H1 (cell line): ENCODE results near the gene TRIM15. TPM values are rescaled to one million over a fixed set of nuclear protein-coding genes. Genes with fewer than 3 reads are reported as not detected.

Experiments used
- CTCF ChIA-PET: fragments of 300-600 bp; sonication (Branson Sonifier 250); formaldehyde crosslinking; loops from one replicate; lab custom pipeline; 2021; ENCODE audit not compliant: partially characterized antibody; lab: Charles Lee
- POLR2A ChIA-PET: fragments of 300-600 bp; sonication (Branson Sonifier 250); formaldehyde crosslinking; loops from one replicate; lab custom pipeline; 2021; ENCODE audit warnings: inconsistent platforms; ENCODE audit not compliant: partially characterized antibody; lab: Charles Lee
- DNase-seq, 2 experiments: peaks; one replicate each; pipeline versions ENCODE4 v3.0.0 to v3.0.0-alpha.2; 2010 to 2022; ENCODE audit warnings: low spot score in 2 of 2, low read depth in 1 of 2, mixed read lengths in 1 of 2
- FAIRE-seq: peaks from 2 replicates; lab custom pipeline; 2011; peaks lifted over from hg19 to GRCh38; lab: Jason Lieb, UNC
- H2AFZ ChIP-seq: 2 replicates; pipeline ENCODE4 v1.8.1; 2012; ENCODE audit warnings: low read length, inconsistent platforms
- H2AK5ac ChIP-seq: 2 replicates; pipeline ENCODE4 v1.6.1; 2013; ENCODE audit warnings: low read depth, low read length
- H2BK120ac ChIP-seq: replicated peaks from 2 replicates; pipeline ENCODE3; 2013; ENCODE audit warnings: low read depth, low read length, inconsistent platforms
- H2BK12ac ChIP-seq: 2 replicates; pipeline ENCODE4 v1.6.1; 2013; ENCODE audit warnings: low read depth, low read length
- H2BK15ac ChIP-seq: 2 replicates; pipeline ENCODE4 v1.6.1; 2013; ENCODE audit warnings: low read length
- H2BK20ac ChIP-seq: 2 replicates; pipeline ENCODE4 v1.6.1; 2013; ENCODE audit warnings: low read length
- H2BK5ac ChIP-seq: 2 replicates; pipeline ENCODE4 v1.6.1; 2013; ENCODE audit warnings: low read depth, low read length
- H3K14ac ChIP-seq: 2 replicates; pipeline ENCODE4 v1.6.1; 2013; ENCODE audit warnings: inconsistent platforms; ENCODE audit not compliant: insufficient read length
- H3K18ac ChIP-seq: 2 replicates; pipeline ENCODE4 v1.6.1; 2013; ENCODE audit warnings: low read length; ENCODE audit errors: extremely low read depth
- H3K23ac ChIP-seq: 2 replicates; pipeline ENCODE4 v1.6.1; 2013; ENCODE audit warnings: inconsistent platforms; ENCODE audit not compliant: insufficient read length
- H3K23me2 ChIP-seq: 2 replicates; pipeline ENCODE4 v1.6.1; 2013; ENCODE audit warnings: low read depth, low read length
- H3K27ac ChIP-seq: 2 replicates; pipeline ENCODE4 v1.6.1; 2011; ENCODE audit warnings: low read depth, low read length, inconsistent platforms
- H3K27me3 ChIP-seq, 4 experiments: replicated peaks in 1 of 4; 1 replicate in 1 of 4; 2 replicates in 3 of 4; pipeline versions ENCODE4 v1.6.1 to v1.8.1; 2011 to 2013; ENCODE audit warnings: low read length in 3 of 4, mild to moderate bottlenecking in 3 of 4, inconsistent platforms in 2 of 4, mixed read lengths in 2 of 4, moderate library complexity in 1 of 4; ENCODE audit not compliant: control insufficient read depth in 3 of 4, insufficient read depth in 3 of 4; ENCODE audit errors: extremely low read depth in 1 of 4
- H3K36me3 ChIP-seq, 4 experiments: 2 replicates each; pipeline versions ENCODE4 v1.6.1 to v1.8.1; 2011 to 2013; ENCODE audit warnings: mild to moderate bottlenecking in 4 of 4, low read length in 3 of 4, moderate library complexity in 2 of 4, control low read depth in 1 of 4, inconsistent platforms in 1 of 4; ENCODE audit not compliant: insufficient read depth in 4 of 4, control insufficient read depth in 2 of 4
- H3K4ac ChIP-seq: replicated peaks from 2 replicates; pipeline ENCODE3; 2013; ENCODE audit warnings: low read length, low read depth, mixed read lengths, inconsistent platforms; ENCODE audit not compliant: insufficient read length
- H3K4me1 ChIP-seq, 4 experiments: replicated peaks in 1 of 4; 1 replicate in 1 of 4; 2 replicates in 3 of 4; pipeline versions ENCODE4 v1.6.1 to v1.8.1; 2011 to 2013; ENCODE audit warnings: low read length in 3 of 4, inconsistent platforms in 2 of 4, mixed read lengths in 1 of 4; ENCODE audit not compliant: insufficient read depth in 4 of 4, control insufficient read depth in 3 of 4
- H3K4me2 ChIP-seq, 2 experiments: 2 replicates each; pipeline versions ENCODE4 v1.6.1 to v1.8.1; 2011 to 2013; ENCODE audit warnings: low read depth in 2 of 2, low read length in 2 of 2, control low read depth in 1 of 2, inconsistent platforms in 1 of 2, mild to moderate bottlenecking in 1 of 2; ENCODE audit not compliant: insufficient read depth in 1 of 2
- H3K4me3 ChIP-seq, 4 experiments: fragments of 200-600, 300-600 bp in 1 of 4; sonication (generic), shearing (Covaris generic), sonication (Bioruptor Twin) in 1 of 4; 2 replicates each; pipeline versions ENCODE4 v1.5.1 to v1.8.1; 2011 to 2016; ENCODE audit warnings: low read length in 4 of 4, low read depth in 3 of 4, control low read depth in 2 of 4, inconsistent platforms in 2 of 4, mild to moderate bottlenecking in 2 of 4, mixed read lengths in 1 of 4, moderate library complexity in 1 of 4; ENCODE audit not compliant: insufficient read depth in 2 of 4; ENCODE audit errors: extremely low read depth in 1 of 4
- H3K56ac ChIP-seq: replicated peaks from 2 replicates; pipeline ENCODE3; 2013; ENCODE audit warnings: low read depth, mild to moderate bottlenecking, mixed read lengths, low read length, inconsistent platforms; ENCODE audit not compliant: insufficient read length
- H3K79me1 ChIP-seq: 2 replicates; pipeline ENCODE4 v1.6.1; 2013; ENCODE audit warnings: low read depth, low read length, control low read depth
- H3K79me2 ChIP-seq, 2 experiments: 2 replicates each; pipeline versions ENCODE4 v1.6.1 to v1.8.1; 2012 to 2013; ENCODE audit warnings: low read length in 2 of 2, mild to moderate bottlenecking in 2 of 2, inconsistent platforms in 1 of 2; ENCODE audit not compliant: insufficient read depth in 2 of 2, control insufficient read depth in 1 of 2
- H3K9ac ChIP-seq, 4 experiments: replicated peaks in 1 of 4; 1 replicate in 1 of 4; 2 replicates in 3 of 4; pipeline versions ENCODE4 v1.6.1 to v1.8.1; 2011 to 2013; ENCODE audit warnings: low read depth in 3 of 4, low read length in 3 of 4, control low read depth in 2 of 4, mild to moderate bottlenecking in 2 of 4, moderate library complexity in 2 of 4, inconsistent platforms in 1 of 4; ENCODE audit errors: extremely low read depth in 1 of 4
- H3K9me3 ChIP-seq, 2 experiments: 2 replicates each; pipeline versions ENCODE4 v1.6.1 to v1.8.1; 2012 to 2013; ENCODE audit warnings: mild to moderate bottlenecking in 2 of 2, moderate library complexity in 2 of 2, control low read depth in 1 of 2, inconsistent platforms in 1 of 2, low read depth in 1 of 2, low read length in 1 of 2, mixed read lengths in 1 of 2; ENCODE audit not compliant: insufficient read depth in 2 of 2
- H4K20me1 ChIP-seq, 2 experiments: replicated peaks in 1 of 2; 2 replicates each; pipeline versions ENCODE3 to v1.8.1; 2011 to 2013; ENCODE audit warnings: inconsistent platforms in 2 of 2, low read length in 2 of 2, mild to moderate bottlenecking in 1 of 2; ENCODE audit not compliant: insufficient read depth in 2 of 2, control insufficient read depth in 1 of 2
- H4K5ac ChIP-seq: 2 replicates; pipeline ENCODE4 v1.6.1; 2013; ENCODE audit warnings: low read length, low read depth, mixed read lengths, inconsistent platforms; ENCODE audit not compliant: insufficient read length
- H4K8ac ChIP-seq: 2 replicates; pipeline ENCODE4 v1.8.0; 2013; ENCODE audit warnings: mild to moderate bottlenecking, moderate library complexity, low read length, inconsistent platforms; ENCODE audit not compliant: insufficient read depth; ENCODE audit errors: extremely low read depth
- H4K91ac ChIP-seq: replicated peaks from 2 replicates; pipeline ENCODE3; 2013; ENCODE audit warnings: low read length, mixed read lengths, inconsistent platforms; ENCODE audit not compliant: insufficient read length
- ASH2L ChIP-seq: fragments of 200-600, 300-600 bp; sonication (generic); IDR thresholded peaks from one replicate; pipeline ENCODE4 v1.7.1; 2017; ENCODE audit warnings: low read length
- CEBPB ChIP-seq: IDR thresholded peaks from 2 replicates; pipeline ENCODE4 v1.6.1; 2012; ENCODE audit warnings: low read depth, low read length
- EP300 ChIP-seq, 2 experiments: IDR thresholded peaks; 1 replicate in 1 of 2; 2 replicates in 1 of 2; pipeline ENCODE4 v1.6.1; 2011 to 2012; ENCODE audit warnings: low read depth in 2 of 2, low read length in 2 of 2, mild to moderate bottlenecking in 2 of 2, borderline replicate concordance in 1 of 2, inconsistent platforms in 1 of 2, moderate library complexity in 1 of 2
- EZH2 ChIP-seq: fragments of 200-600 bp; sonication (generic); IDR thresholded peaks from 2 replicates; pipeline ENCODE4 v1.7.1; 2012; ENCODE audit warnings: low read depth, mild to moderate bottlenecking, moderate library complexity, low read length, inconsistent platforms; ENCODE audit not compliant: severe bottlenecking
- JUND ChIP-seq: IDR thresholded peaks from 2 replicates; pipeline ENCODE4 v1.6.1; 2011; ENCODE audit warnings: mild to moderate bottlenecking, improper control_type of control experiment, low read length
- KDM5A ChIP-seq: fragments of 200-600 bp; IDR thresholded peaks from 2 replicates; pipeline ENCODE4 v1.7.1; 2012; ENCODE audit warnings: mild to moderate bottlenecking, low read length, inconsistent platforms, mixed read lengths
- RFX5 ChIP-seq: IDR thresholded peaks from 2 replicates; pipeline ENCODE4 v1.6.1; 2011; ENCODE audit warnings: low read depth, low read length, improper control_type of control experiment, borderline replicate concordance
- SP4 ChIP-seq: IDR thresholded peaks from 2 replicates; pipeline ENCODE4 v1.6.1; 2012; ENCODE audit warnings: low read length, inconsistent platforms
- WGBS, 2 experiments: shearing (Covaris generic) in 1 of 2; methylation state at CpG; one replicate each; pipeline versions ENCODE4 v1.1.6 to v1.1.7; 2013 to 2015; ENCODE audit warnings: low lambda C conversion rate in 2 of 2, mixed read lengths in 2 of 2, inconsistent platforms in 1 of 2, low coverage in 1 of 2, missing lambda C conversion rate in 1 of 2; ENCODE audit not compliant: insufficient replicate concordance in 2 of 2, insufficient coverage in 1 of 2, insufficient read length in 1 of 2; ENCODE audit errors: extremely low coverage in 1 of 2, missing lambda C conversion rate in 1 of 2; 5-methylcytosine and 5-hydroxymethylcytosine counted together
- polyA plus RNA-seq, 7 experiments: library from polyadenylated mRNA; depleted of rRNA in 3 of 7; stranded (reverse) in 5 of 7; unstranded in 2 of 7; fragments of >200 nt in 5 of 7; fragments of 200-250 nt in 2 of 7; gene quantifications; 1 replicate in 5 of 7; 2 replicates in 1 of 7; 4 replicates in 1 of 7; pipeline versions ENCODE4 v1.2.1 to v1.2.3, GENCODE V29; 2011 to 2013; ENCODE audit warnings: missing spikeins in 2 of 7, mixed read lengths in 2 of 7
- total RNA-seq: library from RNA; stranded (reverse); fragmentation: NEBNext Ultra II Directional; extraction: Animal tissue kit (Norgen Biotek cat#: 25700); gene quantifications from 2 replicates; pipeline ENCODE4 v1.2.1, GENCODE V29; 2021

The TRIM15 gene
- total and polyA plus RNA-seq, 2 of the 8 experiments (the other 6 are each of a cell fraction or from before 2014, with no cell fraction given), result 0.18 to 0.48 TPM

GRCh38 chr6:30135757-30136156 is 27.6 kb upstream of the TRIM15 start, which contains the start of gene TRIM40:
Gene TRIM40 (plus strand): TSS chr6:30136140. CDS start chr6:30137037, 897 bp downstream.
- no peak within 1 kb of the TSS for H3K56ac ChIP-seq
- H2AFZ ChIP-seq, result no peak within 1 kb of the TSS
- POLR2A ChIA-PET, result no interaction called here
- peaks cover 0 to 6% (median 1%) of the 10 kb centered on the region in 4 experiments; a peak in 4 of 7 replicates for H3K27me3 ChIP-seq
- H2BK20ac ChIP-seq, result no peak within 1 kb of the TSS
- no peak within 1 kb of the TSS for H2BK12ac ChIP-seq
- H3K14ac ChIP-seq, result no peak within 1 kb of the TSS
- no peaks in the 10 kb centered on the region for H3K23me2 ChIP-seq
- no peak within 1 kb of the TSS for H3K27ac ChIP-seq
- TF ChIP-seq CEBPB (no peak), EP300 (IDR thresholded peaks at IDR 0.05; ENCODE audit: borderline replicate concordance in 1 of 2, low read depth in 2 of 2, low read length in 2 of 2) (no peak), JUND (no peak), RFX5 (no peak), KDM5A (no peak), ASH2L (no peak), SP4 (no peak), EZH2 (no peak)
- H3K4me1 ChIP-seq, result no peaks in the 10 kb centered on the region
- H3K23ac ChIP-seq, result no peak within 1 kb of the TSS
- H4K20me1 ChIP-seq, result no peaks in the 10 kb centered on the region
- no peak for FAIRE-seq
- H3K4ac ChIP-seq, result no peak within 1 kb of the TSS
- H2BK120ac ChIP-seq, result no peak within 1 kb of the TSS
- 83% methylated on average over 4 of the region's 4 CpGs; no CpG with 5 or more reads in 1 of the 2 experiments for WGBS, 2 experiments
- no peak for DNase-seq
- no peak within 1 kb of the TSS for H4K8ac ChIP-seq
- H3K9me3 ChIP-seq, result no peaks in the 10 kb centered on the region
- no peak within 1 kb of the TSS for H4K91ac ChIP-seq
- no peak within 1 kb of the TSS for H4K5ac ChIP-seq
- H3K9ac ChIP-seq, result no peak within 1 kb of the TSS
- H2BK5ac ChIP-seq, result no peak within 1 kb of the TSS; the same call in 1 of the 2 replicates
- no peak within 1 kb of the TSS for H2AK5ac ChIP-seq
- no peaks in the 10 kb centered on the region for H3K36me3 ChIP-seq
- H2BK15ac ChIP-seq, result no peak within 1 kb of the TSS
- CTCF ChIA-PET, result interaction anchor here (1.4 to 10.2 kb wide), 3 partner anchors 11 to 30 kb away, joined by 4 to 166 read pairs (median 7); no protein-coding TSS in a partner anchor
- H3K4me2 ChIP-seq, result no peak within 1 kb of the TSS
- H3K18ac ChIP-seq, result no peak within 1 kb of the TSS
- no peaks in the 10 kb centered on the region for H3K79me1 ChIP-seq
- H3K4me3 ChIP-seq, result no peak within 1 kb of the TSS
- H3K79me2 ChIP-seq, result no peaks in the 10 kb centered on the region
